Activated CD4-positive, alpha-beta T cell treated with anti-CD3 and anti-CD28 coated beads, Interleukin-2, amount 10 ng/mL, durations not matched to agents 24 days and 14 days (primary cell): ENCODE results near the gene PCGF3. TPM values are rescaled to one million over a fixed set of nuclear protein-coding genes. Genes with fewer than 3 reads are reported as not detected.
A peak's percentile ranks its signal among the peaks of the same experiment; 100 is the strongest.

Experiments used
- DNase-seq: peaks from one replicate; pipeline ENCODE4 v3.0.0; 2022
- H3K27ac Mint-ChIP-seq: one replicate; pipeline ENCODE4 v1.8.0; 2022; ENCODE audit warnings: mild to moderate bottlenecking, mixed read lengths
- H3K27me3 Mint-ChIP-seq: one replicate; pipeline ENCODE4 v1.8.0; 2022; ENCODE audit warnings: mixed read lengths
- H3K36me3 Mint-ChIP-seq: one replicate; pipeline ENCODE4 v1.8.0; 2022; ENCODE audit warnings: low read depth, mild to moderate bottlenecking, mixed read lengths
- H3K4me1 Mint-ChIP-seq: one replicate; pipeline ENCODE4 v1.8.0; 2021; ENCODE audit warnings: mixed read lengths
- H3K4me3 Mint-ChIP-seq: one replicate; pipeline ENCODE4 v1.8.0; 2022; ENCODE audit warnings: mild to moderate bottlenecking, moderate library complexity, mixed read lengths
- H3K9me3 Mint-ChIP-seq: one replicate; pipeline ENCODE4 v1.8.0; 2021; ENCODE audit warnings: mixed read lengths
- intact Hi-C: fragments of 100-400 bp; cut with micrococcal nuclease; formaldehyde crosslinking; loops from one replicate; pipeline ENCODE4 v1.15.1; 2023
- total RNA-seq: library from RNA; stranded (reverse); gene quantifications from 2 replicates; pipeline ENCODE4 v1.2.3, GENCODE V29; 2022

PCGF3 gene
- total RNA-seq, 1 donor from 2014 or later: 34.5 TPM

DNA sequence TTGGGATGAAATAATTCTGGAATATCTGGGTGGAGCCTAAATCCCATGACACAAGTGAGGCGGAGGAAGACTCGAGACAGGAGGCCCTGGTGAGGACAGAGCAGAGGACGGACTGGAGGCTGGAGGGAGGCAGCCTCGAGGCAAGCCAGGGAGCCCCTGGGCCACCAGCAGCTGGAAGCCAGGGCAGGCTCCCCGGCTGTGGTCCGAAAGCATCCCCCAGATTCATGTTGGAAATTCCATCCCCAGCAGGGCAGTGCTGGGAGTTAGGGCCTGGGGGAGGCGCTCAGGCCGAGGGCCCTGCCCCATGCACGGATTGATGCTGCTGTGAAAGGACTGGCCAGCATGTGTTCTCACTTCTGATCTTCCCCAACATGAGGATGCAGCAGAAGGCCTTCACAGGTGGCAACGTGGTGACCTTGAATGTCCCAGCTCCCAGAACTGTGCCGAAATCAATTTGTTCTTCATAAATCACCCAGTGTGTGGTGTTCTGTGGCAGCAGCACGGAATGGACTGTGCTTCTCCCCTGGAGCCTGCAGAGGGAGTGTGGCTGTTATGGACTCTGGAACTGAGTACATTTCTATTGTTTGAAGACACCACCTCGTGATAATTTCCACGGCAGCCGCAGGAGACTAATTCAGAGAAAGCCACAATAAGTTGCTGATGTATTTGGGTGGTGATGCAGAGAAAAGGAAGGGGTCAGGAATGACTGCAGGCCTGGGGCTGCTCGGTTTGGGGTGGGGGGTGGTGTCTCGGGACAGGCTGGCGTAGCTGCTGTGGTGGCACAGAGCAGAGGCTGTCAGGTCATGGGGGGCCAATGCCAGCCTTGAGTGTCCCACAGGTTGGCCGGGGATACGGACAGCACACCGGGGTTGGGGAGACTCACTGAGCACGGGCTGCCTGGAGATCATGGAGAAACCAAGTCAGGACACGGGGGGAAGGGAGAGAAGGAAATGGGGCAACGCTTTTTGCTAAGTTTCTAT is 56.9 kb downstream of the PCGF3 start:
- Mint-ChIP-seq H3K36me3 (peaks cover 45% of the 10 kb centered on the region), H3K27me3 (no peaks in the 10 kb centered on the region), H3K4me3 (no peak overlapping the region), H3K4me1 (peaks cover 4% of the 10 kb centered on the region), H3K9me3 (no peaks in the 10 kb centered on the region), H3K27ac (peak overlapping the region; percentile 43)
- intact Hi-C loops: no loop called here
- DNase-seq: peak; percentile 58

DNA sequence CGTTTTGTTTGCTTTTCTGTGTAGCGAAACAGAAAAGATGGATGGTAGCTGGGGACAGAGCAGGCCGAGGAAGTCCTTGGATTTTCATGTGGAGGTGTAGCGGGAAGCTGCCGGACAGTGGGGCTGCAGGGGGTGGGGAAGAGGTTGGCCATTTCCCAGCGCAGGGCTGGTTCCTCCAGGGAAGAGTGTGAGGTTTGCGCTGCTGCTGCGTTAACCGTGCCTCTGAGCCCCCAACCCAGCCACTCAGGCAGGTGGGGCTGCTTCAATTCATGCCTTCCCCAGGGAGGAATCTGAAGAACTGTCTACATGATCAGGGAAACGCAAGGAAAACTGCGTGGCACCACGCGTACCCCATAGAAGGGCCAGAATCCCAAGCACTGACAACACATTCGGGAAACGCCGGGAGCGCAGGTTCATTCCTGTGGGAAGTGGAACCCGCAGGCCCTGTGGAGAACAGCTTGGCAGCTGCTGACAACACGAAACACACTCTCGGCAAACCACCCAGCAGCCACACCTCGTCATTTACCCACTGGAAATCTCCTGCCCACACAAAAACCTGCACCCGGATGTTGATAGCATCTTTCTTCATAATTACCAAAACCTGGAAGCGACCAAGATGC is 57.7 kb downstream of the PCGF3 start:
- intact Hi-C loops: no loop called here
- no peak overlapping the region for H3K4me3 Mint-ChIP-seq
- H3K9me3 Mint-ChIP-seq: no peaks in the 10 kb centered on the region
- DNase-seq: no peak
- peaks cover 49% of the 10 kb centered on the region for H3K36me3 Mint-ChIP-seq
- no peaks in the 10 kb centered on the region for H3K27me3 Mint-ChIP-seq
- peaks cover 4% of the 10 kb centered on the region for H3K4me1 Mint-ChIP-seq
- H3K27ac Mint-ChIP-seq: peak overlapping the region; percentile 43

DNA sequence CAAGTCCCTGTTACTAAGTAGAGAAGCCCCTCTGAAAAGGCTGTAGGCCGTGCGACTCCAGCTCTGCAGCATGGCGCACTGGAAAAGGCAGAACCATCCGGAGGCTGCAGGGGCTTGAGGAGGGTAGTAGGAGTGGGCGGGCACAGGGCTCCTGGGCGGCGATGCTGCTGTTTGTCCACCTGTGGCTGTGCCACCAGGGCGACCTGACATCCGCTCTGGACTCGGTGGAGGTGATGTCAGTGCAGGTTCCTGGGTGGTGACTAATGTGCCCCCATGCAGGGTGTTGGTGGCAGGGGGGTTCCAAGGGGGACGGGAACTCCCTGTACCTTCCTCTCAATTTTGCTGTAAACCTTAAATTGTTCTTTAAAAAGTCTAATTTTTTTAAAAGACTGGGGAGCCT is 58.3 kb downstream of the PCGF3 start:
- no peak overlapping the region for H3K27ac Mint-ChIP-seq

DNA sequence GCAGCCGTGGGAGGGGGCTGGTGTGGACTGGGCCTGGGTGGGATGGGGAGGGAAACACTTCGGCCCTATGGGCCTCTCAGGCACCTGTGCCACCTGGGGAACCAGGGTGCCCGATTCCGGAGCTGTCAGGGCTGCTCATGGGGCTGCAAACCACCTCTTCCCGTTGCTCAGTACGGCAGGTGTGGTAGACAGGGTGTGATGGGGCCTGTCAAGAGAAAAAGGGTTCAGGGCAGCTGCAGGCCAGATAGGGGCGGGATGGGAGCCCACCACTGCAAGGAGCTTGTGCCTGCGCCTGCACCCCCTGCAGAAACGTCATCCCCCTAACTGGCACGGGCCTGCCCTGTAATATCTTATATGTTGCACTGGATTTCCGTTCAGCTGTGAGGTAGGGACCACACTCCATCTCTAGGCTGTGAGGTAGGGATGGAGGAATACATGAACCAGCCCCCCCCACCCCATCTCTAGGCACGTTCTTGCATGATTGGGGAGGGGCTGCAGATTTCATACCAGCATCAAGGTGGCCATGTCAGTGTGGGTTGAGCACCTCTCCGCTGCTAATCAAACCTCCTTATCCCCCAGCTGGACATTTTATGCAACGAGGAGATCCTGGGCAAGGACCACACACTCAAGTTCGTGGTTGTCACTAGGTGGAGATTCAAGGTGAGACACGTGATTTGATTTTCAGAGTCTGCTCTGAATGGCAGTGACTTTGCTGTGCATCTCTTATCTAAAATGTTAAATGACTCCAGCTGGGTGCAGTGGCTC is 59.0 kb downstream of the PCGF3 start:
- H3K9me3 Mint-ChIP-seq: no peaks in the 10 kb centered on the region
- H3K27me3 Mint-ChIP-seq: no peaks in the 10 kb centered on the region
- intact Hi-C loops: no loop called here
- H3K36me3 Mint-ChIP-seq: peaks cover 53% of the 10 kb centered on the region
- no peak overlapping the region for H3K27ac Mint-ChIP-seq
- H3K4me3 Mint-ChIP-seq: no peak overlapping the region
- peaks cover 4% of the 10 kb centered on the region for H3K4me1 Mint-ChIP-seq
- DNase-seq: no peak

More for the DNA sequence above, 58.3 kb downstream of the PCGF3 start:
- Mint-ChIP-seq H3K4me1 (peaks cover 4% of the 10 kb centered on the region), H3K27me3 (no peaks in the 10 kb centered on the region), H3K4me3 (no peak overlapping the region), H3K9me3 (no peaks in the 10 kb centered on the region), H3K36me3 (peaks cover 49% of the 10 kb centered on the region)
- intact Hi-C loops: no loop called here
- DNase-seq: no peak

DNA sequence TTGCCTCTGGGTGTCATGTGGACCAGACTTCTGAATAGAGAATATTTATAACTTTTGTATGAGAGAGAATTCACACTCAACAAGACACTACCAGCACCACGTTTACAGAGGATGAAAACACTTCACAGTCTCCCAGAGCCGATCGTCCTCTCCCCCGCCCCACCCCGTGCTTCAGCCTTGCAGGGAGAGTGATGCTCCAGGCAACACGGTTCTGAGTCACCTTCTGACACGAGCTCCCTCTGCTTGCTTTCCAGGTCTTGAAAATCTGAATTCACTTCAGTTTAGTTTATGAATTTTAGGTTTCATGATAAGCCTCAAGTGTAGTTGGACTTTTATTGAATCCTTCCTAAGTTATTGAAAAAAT is 60.5 kb downstream of the PCGF3 start:
- intact Hi-C loops: no loop called here
- H3K4me1 Mint-ChIP-seq: peaks cover 4% of the 10 kb centered on the region

DNA sequence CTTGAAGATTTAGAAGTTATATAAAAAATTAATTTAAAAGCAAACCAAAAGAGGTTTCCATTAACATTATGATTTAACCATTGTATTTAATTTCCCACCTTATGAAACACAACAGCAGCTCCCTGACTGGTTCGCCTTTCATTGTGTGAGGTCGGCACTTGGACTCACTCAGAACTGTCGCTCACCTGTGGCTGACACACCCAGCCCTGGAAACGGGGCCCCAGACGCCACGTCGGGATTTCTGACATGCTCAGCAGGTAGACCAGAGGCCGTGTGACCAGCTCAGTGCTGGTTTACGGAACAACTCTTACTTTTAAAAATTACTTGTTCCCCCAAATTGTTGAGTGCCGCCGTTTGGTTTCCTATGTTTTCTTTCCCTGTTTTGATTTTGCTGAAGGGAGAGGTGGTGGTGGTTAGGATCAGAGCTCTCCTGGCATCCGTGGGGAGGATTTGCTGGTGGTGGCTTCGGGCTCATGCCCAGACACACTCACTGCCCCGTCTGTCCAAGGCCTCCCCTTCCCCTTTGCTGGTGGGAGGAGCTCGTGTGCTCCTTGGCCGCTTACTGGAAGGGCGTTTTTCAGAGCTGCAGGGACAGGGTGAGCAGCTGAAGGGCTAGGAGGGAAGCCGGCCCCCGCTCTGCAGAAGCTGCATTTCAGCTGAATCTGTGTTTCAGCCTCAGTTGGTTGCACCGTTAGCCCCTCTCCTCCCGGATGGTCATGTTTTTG is 61.1 kb downstream of the PCGF3 start:
- Mint-ChIP-seq H3K9me3 (no peaks in the 10 kb centered on the region), H3K27me3 (no peaks in the 10 kb centered on the region), H3K4me1 (peaks cover 4% of the 10 kb centered on the region), H3K27ac (peak overlapping the region; percentile 41), H3K36me3 (peaks cover 46% of the 10 kb centered on the region), H3K4me3 (no peak overlapping the region)
- no peak for DNase-seq
- intact Hi-C loops: no loop called here

More for the DNA sequence above, 60.5 kb downstream of the PCGF3 start:
- Mint-ChIP-seq H3K27me3 (no peaks in the 10 kb centered on the region), H3K27ac (peak overlapping the region; percentile 72), H3K4me3 (no peak overlapping the region), H3K9me3 (no peaks in the 10 kb centered on the region), H3K36me3 (peaks cover 50% of the 10 kb centered on the region)
- no peak for DNase-seq

DNA sequence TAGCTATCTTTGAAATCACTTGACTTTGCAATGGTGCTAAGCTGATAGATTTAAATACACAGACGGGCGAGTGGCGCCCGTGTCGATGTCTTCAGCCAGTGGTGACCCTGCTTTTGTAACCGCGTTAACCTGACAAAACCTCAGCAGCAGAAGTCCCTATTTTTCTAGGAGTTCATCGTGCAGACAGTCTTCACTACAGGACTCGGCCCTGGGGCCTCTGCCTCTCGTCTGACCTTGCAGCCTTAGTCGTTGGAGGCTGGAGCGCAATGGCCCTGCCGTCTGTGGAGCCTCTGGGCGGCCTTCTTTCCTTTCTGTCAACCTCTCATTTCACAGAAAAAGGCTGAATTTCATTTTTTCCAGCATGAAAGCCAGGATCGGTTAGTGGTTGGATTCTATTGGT is 62.4 kb downstream of the PCGF3 start:
- H3K36me3 Mint-ChIP-seq: peaks cover 45% of the 10 kb centered on the region
- peaks cover 4% of the 10 kb centered on the region for H3K4me1 Mint-ChIP-seq
- no peaks in the 10 kb centered on the region for H3K27me3 Mint-ChIP-seq

DNA sequence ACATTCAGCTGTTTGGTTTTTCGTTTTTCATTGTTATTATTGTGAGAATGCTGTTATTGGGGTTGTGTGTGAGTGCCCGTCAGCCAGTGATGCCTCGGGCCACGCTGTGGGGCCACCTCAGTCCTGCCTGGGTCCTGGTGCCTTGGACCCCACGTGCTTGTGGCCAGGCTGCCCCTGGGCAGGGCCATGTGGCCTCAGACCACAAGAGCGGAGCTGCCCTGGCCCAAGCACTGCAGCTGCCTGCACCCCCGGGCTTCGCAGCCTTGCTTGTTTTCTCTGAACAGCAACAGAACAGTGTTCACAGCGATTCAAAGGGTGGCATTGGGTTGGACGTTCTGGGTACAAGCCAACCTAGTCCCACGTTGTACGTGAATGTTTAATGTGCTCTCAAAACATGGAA is 63.4 kb downstream of the PCGF3 start:
- Mint-ChIP-seq H3K4me1 (peaks cover 4% of the 10 kb centered on the region), H3K4me3 (no peak overlapping the region), H3K27me3 (no peaks in the 10 kb centered on the region), H3K9me3 (no peaks in the 10 kb centered on the region), H3K27ac (no peak overlapping the region), H3K36me3 (peaks cover 44% of the 10 kb centered on the region)
- no peak for DNase-seq
- intact Hi-C loops: no loop called here

More for the DNA sequence above, 62.4 kb downstream of the PCGF3 start:
- DNase-seq: no peak
- Mint-ChIP-seq H3K9me3 (no peaks in the 10 kb centered on the region), H3K4me3 (no peak overlapping the region), H3K27ac (no peak overlapping the region)
- intact Hi-C loops: no loop called here

DNA sequence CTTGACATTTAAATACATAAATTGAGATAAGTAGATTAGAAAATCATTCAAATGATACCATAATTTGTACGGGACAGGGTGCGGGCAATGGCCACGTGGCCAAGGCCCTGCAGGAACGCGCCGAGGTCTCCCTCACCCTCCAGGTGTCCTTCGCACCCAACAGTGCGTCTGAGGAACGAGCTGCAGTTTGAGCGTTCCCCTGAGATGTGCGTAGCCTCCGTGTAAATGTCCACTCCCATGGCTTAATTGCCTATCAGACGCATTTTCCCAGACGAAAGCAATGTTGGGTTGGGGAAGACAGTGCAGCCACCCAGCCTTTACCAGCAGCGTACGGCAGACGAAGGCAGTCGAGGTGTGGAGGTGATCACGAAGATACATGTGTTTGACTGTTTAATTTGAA is 63.9 kb downstream of the PCGF3 start:
- intact Hi-C loops: no loop called here

DNA sequence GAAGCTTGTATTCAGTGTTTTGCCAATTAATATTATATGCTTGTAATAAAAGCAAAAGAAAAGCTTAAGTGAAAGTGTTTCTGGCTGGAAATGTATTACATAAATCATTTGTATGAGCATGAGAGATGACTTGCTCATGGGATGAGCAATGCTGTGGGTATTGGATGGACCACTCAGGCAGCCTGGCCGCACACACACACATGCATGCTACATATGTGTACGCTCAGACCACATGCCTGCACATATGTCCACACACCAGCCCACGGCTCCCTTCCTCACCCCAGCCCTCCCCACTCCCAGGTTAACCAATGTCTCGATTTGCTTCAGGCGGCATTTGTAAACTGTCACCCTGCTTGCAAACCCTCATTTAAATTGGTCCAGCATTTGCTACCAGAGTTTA is 64.4 kb downstream of the PCGF3 start:
- DNase-seq: no peak
- Mint-ChIP-seq H3K9me3 (no peaks in the 10 kb centered on the region), H3K36me3 (peaks cover 50% of the 10 kb centered on the region), H3K4me3 (no peak overlapping the region), H3K27me3 (no peaks in the 10 kb centered on the region), H3K27ac (no peak overlapping the region), H3K4me1 (peaks cover 12% of the 10 kb centered on the region)
- intact Hi-C loops: no loop called here

More for the DNA sequence above, 63.9 kb downstream of the PCGF3 start:
- H3K9me3 Mint-ChIP-seq: no peaks in the 10 kb centered on the region
- H3K27me3 Mint-ChIP-seq: no peaks in the 10 kb centered on the region
- no peak overlapping the region for H3K27ac Mint-ChIP-seq
- no peak overlapping the region for H3K4me3 Mint-ChIP-seq
- H3K36me3 Mint-ChIP-seq: peaks cover 49% of the 10 kb centered on the region
- H3K4me1 Mint-ChIP-seq: peaks cover 7% of the 10 kb centered on the region
- DNase-seq: no peak

DNA sequence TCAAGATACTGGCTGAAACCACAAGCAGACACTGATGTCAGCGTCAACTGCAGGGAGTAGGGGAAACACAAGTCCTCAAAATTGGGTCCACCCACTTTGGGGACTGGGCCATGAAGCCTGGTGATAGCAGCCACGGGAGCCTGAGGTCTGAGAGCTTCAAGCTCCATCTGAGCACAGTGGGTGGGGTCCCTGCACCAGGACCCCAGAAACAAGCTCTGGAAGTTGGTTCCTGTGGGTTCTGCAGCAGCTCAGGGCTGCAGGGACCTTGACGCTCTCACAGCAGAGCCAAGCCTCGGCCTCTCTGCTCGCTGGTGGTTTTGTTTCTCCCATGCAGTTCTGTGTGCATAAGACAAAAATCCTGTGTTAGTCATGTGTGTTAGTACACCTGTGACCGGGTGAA is 65.8 kb downstream of the PCGF3 start:
- no peak for DNase-seq
- Mint-ChIP-seq H3K4me3 (no peak overlapping the region), H3K9me3 (no peaks in the 10 kb centered on the region), H3K27me3 (no peaks in the 10 kb centered on the region), H3K36me3 (peaks cover 56% of the 10 kb centered on the region), H3K4me1 (peaks cover 13% of the 10 kb centered on the region), H3K27ac (no peak overlapping the region)
- intact Hi-C loops: no loop called here

DNA sequence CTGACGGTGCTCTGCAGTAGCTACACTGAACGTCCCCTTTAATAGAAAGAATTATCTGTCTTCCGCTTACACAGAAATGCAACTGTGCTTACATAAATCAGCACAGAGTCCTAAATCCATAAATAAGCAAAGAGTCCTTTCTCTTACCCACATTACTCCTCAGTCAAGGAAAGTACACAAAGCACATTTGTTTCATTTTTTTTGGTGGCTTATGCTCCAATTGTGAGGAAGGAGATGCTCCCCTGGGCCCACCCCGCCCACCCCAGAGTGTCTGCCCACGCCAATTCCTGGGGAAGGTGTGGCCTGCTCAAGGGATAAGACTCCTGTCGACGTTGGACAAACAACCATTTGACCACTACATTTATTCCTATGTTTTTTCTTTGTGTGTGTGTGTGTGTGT is 66.5 kb downstream of the PCGF3 start:
- H3K9me3 Mint-ChIP-seq: no peaks in the 10 kb centered on the region
- H3K27me3 Mint-ChIP-seq: no peaks in the 10 kb centered on the region
- no peak for DNase-seq
- H3K36me3 Mint-ChIP-seq: peaks cover 57% of the 10 kb centered on the region
- no peak overlapping the region for H3K4me3 Mint-ChIP-seq
- intact Hi-C loops: no loop called here
- peaks cover 17% of the 10 kb centered on the region for H3K4me1 Mint-ChIP-seq
- H3K27ac Mint-ChIP-seq: no peak overlapping the region

DNA sequence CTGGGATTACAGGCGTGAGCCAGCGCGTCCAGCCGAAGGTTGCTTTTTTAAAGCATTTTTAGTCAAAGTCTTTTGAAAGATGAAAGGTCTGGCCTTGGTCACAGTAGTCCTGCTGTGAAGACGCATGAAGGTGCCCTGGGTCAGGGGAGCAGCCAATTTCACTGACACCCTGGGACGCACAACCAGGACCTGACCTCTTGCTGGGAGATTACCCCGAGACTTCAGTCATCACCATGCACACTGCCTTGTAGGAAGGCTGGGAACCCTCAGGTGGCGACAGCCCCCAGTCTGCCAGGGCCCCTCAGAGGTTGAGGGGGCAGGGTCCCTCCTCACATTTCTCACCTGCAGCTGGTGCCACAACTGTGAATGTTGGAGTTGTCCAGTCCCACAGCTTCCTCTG is 67.1 kb downstream of the PCGF3 start:
- intact Hi-C loops: no loop called here
- DNase-seq: no peak
- H3K9me3 Mint-ChIP-seq: no peaks in the 10 kb centered on the region
- H3K4me3 Mint-ChIP-seq: no peak overlapping the region
- H3K27ac Mint-ChIP-seq: no peak overlapping the region
- peaks cover 54% of the 10 kb centered on the region for H3K36me3 Mint-ChIP-seq
- peaks cover 20% of the 10 kb centered on the region for H3K4me1 Mint-ChIP-seq
- H3K27me3 Mint-ChIP-seq: no peaks in the 10 kb centered on the region
